HG03196 (cell line): ENCODE measurements around the gene FN3K.

Source experiments
- ATAC-seq: cut with Tn5 transposase; IDR thresholded peaks from one replicate; pipeline ENCODE4 v1.9.1; 2021; ENCODE audit not compliant: unreplicated experiment

The FN3K gene

DNA sequence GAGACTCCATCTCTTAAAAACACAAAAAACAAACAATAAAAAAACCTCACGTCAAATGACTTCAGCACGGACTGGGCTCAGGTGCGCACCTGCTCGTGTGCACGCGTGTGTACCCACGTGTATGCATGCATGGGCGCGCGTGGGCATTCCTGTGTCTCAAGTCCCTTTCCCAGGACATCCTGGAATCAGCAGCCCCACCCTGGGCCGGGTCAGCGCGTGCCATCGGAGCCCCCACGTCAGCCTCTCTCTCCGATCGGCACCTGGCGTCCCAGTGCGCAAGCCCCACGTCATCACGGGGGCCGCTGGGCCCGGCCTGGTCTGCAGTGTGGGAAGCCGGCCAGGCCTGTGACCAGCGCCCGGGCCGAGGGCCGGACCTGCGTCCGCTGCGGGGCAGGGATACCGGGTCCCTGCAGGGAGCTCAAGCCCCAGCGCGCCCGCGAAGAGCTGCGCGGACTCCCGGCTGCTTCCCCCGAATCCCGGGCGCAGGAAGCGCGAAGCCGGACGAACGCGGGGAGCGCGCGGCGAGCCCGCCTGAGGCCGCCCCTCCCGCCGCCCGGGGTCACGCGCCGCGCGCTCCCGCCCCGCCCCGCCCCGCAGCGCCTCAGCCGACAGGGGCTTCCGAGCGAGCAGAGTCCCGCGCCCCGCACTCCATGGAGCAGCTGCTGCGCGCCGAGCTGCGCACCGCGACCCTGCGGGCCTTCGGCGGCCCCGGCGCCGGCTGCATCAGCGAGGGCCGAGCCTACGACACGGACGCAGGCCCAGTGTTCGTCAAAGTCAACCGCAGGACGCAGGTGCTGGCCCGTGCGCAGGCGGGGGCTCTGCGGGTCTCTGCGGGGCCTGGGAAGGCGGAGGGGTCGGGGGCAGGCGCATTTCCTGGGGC is at the start of gene FN3K:
FN3K (plus strand) TSS at position 629 of the 880 bp plus-strand sequence; CDS start at position 651, 22 bp downstream.
- ATAC-seq = no peak

DNA sequence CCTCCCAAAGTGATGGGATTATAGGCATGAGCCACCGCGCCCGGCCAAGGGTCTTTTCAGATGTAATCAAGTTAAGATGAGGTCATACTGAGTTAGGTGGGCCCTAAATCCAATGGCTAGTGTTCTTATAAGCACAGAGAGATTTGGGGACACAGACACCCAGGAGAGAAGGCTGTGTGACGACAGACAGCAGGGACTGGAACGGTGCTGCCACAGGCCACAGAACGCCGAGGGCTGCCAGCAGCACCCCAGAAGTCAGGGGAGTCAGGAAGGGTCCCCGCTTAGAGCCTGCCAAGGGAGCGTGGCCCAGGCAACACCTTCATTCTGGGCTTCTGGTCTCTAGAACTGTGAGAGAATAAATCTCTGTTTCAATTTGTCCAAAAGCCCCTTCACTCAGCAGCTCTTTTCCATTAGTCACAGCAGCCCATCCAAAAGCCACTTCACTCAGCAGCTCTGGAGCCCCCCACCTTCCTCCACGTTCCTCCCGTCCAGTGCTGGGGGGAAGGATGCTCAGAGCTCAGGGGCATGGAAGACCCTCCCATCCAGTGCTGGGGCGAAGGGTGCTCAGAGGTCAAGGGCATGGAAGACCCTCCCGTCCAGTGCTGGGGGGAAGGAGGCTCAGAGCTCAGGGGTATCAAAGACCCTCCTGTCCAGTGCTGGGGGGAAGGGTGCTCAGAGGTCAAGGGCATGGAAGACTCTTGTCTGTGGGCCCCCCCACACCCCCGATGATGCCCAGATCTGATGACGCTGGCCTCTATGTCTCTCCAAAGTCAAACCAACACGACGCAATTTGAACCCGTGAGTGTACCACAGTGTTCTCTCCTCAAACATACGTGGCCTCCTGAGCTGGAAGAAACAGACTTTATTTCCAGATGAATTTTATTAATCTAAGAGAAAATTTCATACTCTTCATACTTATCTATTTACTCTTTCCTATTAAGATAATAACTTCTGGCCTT is 48.8 kb upstream of the FN3K start:
- no peak for ATAC-seq

DNA sequence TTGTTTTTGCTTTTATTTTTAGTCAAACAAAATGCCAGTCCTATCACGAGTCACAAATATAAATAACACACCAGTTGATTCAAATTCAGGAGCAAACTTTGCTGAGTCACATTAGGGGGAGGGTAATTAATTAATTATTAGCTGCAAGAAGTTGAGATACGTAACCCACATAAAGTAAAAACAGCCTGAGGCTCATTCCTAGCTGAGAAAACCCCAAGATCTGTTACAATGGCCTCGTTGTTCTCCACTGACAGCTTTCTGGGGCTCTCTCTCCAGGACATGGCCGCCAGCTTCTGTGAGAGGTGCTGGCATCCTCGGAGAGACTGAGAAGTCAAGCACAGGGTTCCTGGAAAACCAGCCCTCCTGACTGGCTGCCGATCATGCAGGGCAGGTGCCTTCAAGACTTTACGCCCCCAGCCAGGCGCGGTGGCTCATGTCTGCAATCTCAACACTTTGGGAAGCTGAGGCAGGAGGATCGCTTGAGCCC is 48.0 kb upstream of the FN3K start:
- ATAC-seq = no peak

DNA sequence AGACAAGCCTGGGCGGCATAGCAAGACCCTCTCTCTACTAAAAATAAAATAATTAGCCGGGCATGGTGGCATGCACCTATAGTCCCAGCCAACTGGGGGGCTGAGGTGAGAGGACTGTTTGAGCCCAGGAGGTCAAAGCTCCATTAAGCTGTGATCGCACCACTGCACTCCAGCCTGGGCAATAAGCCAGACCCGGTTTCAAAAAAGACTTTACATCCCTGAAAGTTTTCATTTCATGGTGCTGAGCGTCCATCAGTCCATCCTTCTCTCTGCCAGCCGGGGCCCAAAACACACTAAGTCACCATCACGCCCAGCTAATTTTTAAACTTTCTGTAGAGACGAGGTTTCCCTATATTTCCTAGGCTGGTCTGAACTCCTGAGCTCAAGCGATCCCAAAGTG is 47.5 kb upstream of the FN3K start:
- no peak for ATAC-seq

DNA sequence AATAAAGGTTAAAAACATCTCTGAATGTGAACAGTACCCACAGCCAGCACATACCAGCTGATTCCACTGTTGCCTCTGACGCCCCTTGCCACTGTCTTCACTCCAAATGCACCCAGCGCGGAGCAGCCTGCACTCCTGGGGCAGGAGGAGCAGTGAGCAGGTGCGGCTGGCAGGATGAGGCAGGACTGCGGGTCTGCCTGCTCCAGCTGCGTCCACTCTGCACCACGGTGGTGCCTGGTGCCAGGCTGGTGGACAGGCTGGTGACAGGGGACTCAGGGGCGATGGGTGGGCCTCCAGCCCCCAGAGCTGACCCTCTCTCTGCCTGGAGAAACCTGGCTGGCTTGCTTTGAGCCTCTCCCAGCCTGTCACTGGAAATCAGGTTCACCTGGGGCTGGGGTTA is 46.3 kb upstream of the FN3K start:
- no peak for ATAC-seq

DNA sequence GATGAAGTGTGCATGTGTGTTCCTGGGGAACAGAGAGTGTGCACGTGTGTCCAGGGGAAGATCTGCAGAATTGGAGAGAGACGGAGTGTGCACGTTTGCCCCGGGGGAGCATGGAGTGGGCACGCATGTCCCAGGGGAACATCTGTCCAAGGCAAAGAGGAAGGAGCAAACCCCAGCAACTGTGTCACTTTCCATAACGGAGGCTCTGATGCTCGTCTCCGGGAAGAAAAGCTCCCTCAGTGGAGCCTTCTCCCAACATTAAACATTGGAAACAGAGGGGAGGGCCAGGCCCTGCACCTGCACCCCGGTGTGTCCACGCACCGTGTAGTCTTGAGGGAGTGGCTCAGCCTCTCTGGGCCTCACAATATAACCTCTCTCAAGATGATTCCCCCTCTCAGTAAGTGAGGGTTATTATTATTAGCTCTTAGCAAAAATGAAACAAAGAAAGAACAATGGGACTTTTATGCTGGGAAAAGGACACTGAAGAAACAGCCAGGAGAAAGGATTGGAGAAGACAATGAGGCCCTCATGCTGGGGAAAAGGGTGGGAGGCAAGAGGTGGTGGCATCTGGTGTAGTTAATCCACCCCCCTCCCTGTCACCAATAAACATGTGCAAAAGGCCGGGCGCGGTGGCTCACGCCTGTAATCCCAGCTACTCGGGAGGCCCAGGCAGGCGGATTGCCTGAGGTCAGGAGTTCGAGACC is 44.5 kb upstream of the FN3K start:
- ATAC-seq = no peak

DNA sequence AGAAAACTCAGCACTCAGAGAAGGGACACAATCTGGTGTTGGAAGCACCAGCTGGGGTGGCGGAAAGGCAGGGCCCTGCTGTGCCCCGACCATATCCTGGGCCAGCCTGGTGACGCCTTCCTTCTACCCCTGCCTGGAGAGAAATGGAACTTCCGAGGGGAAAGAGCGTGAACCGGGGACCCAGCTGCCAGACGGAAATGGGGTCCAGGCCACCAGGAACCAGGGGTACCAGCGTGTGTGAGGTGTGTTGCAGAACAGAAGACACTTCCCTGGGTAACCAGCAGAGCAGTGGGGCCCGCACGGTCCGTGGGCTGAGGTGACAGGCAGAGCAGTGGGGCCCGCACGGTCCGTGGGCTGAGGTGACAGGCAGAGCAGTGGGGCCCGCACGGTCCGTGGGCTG is 43.7 kb upstream of the FN3K start:
- ATAC-seq = no peak

DNA sequence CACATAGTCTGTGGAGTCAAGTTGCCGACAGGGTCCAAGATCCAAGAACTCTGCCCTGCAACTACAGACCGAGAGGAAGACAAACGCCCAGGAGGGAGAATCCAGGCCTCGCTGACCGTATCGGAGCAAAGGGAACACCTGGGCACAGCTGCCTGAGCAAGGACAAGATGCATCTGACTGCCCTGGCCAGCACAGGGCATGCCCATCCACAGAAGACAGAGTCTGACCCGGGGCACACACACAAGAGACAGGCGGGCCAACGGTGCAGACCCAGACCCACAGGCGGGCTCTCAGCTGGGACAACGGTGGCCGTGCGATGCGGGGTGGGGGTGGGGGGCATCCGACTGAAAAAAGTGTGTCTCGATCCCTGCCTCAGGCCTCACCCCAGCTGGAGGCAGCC is 43.1 kb upstream of the FN3K start:
- ATAC-seq = no peak

DNA sequence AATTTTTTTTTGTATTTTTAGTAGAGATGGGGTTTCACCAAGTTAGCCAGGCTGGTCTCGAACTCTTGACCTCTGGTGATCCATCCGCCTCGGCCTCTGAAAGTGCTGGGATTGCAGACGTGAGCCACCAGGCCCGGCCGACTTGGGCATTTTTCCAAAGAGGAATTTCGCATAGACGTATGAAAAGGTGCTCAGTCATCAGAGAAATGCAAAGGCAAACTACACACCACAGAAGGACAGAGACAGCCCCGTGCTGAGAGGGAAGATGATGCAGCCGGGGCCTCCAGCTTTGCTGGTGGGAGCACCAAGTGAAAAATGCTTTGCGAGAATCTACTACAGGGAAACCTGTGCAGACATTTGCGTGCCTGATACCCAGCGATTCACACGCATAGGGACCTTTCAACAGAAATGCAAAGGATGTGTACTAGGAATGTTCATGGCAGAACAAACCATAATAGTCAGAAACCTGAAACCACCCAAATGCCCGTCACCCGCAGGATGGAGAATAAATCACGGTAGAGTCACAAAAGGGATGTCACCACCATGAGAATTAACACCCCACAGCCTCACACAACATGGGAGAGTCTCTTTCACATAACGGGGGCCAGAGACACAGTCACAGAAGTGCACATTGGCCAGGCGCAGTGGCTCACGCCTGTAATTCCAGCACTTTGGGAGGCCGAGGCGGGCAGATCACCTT is 42.1 kb upstream of the FN3K start:
- no peak for ATAC-seq

DNA sequence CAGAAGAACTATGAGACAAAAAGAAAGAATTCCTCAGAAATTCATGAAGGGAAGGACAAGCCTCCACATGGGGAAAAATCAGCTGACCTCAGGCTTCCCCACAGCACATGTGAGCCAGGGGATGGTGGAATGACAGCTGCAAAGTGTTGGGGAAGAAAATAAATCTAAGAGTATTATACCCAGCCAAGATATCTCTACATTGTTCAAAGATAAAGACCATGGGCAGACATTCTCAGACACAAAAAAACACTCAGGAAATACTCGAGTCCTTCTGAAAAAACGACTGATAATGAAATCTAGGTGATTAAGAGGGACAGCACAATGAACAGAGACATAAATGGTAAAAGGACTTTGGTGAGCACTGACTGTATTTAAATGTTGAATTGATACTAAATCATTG is 40.8 kb upstream of the FN3K start:
- ATAC-seq = no peak

DNA sequence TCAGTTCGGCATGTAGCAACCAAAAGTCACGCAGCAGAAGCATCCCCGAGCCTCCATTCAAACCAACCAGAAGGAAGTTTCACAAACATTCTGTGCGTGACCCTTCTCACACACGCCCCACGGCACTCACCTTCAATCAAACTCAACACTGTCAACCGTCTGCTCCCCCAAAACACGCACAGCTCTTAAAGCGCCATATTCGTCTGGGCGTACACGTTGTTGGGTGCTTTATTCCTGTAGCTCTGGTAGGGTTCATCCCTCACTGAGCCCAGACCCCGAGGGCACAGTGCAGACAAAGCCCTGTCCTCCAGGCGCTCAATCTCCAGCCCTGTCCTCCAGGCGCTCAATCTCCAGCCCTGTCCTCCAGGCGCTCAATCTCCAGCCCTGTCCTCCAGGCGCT is 39.2 kb upstream of the FN3K start:
- no peak for ATAC-seq

DNA sequence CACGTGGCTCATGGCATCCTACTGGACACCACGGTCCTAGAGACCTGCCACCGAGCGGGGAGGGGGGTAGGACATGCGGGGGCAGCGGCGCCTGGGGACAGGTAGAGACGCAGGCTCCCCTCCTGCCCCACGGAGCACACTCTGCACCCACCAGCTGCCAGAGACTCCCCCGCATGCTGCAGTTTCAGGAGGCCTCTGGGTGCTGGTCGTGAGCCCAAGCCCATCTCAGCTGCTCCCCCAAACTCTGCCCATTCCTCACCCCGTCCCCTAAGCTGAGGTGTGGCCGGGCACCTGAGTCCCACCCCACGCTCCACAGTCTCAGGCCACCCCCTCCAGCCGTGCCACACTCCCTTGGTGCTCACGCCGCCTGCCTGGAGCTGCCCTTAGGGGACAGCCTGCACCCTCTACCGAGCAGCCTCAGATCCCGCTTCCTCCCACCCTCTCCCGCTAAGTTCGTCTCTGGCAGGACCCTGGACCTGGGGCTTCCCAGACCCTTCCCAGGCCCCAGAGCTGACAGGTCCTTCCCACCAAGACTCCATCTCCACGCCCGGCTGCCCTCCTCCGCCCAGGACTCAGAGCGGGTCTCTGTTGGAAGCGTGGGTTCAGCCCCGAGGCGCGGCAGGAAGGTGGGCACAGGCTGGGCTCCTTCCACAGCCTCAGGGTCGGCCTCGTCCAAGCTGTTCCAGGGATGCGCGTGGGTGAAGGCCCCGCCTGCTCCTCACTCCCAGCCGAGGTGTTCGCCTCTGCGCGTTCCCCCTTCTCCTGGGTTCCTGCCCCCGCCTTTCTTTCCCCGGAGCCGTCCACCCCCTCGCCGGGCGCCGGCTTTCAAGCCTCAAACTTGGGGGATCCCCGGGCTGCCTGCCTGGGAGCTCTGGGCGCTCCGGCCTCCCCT is 38.3 kb upstream of the FN3K start:
- ATAC-seq = no peak

DNA sequence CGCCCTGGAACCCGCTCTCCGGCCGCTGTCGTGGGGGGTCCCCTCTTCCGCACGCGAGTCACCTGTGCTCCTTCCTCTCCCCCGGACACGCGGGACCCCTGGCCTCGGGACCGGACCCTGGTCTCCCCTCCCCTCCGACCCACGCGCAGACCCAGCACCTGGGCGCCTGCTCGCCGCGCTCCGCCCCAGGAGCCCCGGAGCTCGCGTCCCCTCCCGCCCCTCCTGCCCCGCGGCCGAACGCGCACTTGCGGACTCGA is 37.7 kb upstream of the FN3K start:
- peak; percentile 7 for ATAC-seq

DNA sequence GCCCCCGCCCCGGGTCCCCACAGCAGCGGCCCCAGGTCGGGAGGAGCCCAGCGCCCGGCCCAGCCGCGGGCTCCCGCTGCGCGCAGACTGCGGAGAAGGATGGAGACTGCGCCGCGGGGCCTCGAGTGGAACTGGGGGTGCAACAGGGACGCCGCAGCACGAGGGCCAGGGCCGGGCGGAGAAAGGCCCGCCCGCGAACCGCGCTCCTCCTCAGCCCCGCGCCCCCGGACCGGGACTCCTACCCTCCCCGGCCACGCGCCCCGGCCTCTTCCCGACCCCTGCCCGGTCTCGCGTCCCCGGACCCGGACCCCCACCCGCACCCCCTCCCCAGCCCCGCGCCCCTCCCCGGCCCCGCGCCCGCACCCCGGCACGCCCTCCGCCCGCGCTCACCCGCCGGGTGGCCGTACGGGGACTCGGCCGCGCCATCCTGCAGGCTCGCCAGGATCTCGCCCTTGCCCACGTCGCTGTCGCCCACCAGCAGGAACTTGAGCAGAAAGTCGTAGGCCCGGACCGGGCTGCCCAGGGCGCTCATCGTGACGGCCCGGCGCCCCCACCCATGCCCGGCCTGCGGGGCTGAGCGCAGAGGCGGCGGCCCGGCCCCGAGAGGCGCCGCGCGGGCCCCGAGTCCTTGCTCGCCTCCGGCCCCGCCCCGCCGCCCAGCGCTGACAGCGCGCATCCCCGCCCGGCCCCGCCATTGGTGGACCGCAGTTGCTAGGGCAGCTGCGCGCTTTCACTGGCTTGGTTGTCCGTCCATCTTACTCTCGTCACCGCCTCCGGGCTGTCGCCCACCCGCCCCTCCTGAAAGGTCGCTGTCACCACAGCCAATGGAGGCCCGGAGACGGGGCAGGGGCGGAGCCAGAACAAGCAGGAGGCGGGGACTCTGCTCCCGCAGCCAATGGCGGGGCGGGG is 37.1 kb upstream of the FN3K start, which contains the start of gene RAB40B:
RAB40B (minus strand) TSS at position 634 of the 909 bp plus-strand sequence; CDS start at position 532, 102 bp downstream.
- ATAC-seq = peak; percentile 94

DNA sequence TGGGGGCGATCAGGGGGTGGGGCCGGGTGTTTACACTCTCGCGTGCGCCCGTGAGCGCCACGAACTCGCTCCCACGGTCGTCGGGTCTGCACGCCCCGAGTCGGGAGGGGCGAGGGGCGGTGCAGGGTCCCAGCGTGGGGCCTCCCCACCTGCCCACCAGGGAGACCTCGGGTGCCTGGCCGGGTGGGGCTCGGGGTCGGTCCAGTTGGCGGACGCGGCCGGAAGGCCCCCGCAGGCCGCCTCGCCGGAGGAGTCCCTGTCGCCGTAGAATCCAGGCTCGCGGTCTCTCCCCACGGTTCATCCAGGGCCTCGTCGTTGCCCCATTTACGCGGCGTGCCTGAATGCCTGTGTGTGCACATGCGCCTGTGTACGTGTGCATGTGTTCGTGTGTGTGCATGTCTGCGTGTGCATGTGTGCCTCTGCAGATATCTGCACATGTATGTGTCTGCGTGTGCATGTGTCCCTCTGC is 36.4 kb upstream of the FN3K start:
- peak; percentile 16 for ATAC-seq

DNA sequence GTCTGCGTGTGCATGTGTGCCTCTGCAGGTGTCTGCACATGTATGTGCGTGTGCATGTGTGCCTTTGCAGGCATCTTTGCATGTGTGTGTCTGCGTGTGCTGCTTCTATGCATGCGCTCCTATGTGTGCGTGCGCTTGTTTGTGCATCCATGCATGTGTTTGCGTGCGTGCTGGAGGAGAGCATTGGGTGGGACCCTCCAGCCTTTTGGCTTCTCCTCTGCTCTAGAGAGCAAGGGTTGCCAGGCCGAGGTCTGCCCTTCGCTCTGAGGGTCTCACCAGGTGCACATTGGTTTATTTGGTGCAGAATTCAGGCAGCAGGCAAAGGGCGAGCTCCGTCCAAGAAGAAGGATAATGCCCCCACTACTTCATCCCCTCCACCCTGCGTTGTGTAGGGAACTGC is 35.9 kb upstream of the FN3K start:
- no peak for ATAC-seq

DNA sequence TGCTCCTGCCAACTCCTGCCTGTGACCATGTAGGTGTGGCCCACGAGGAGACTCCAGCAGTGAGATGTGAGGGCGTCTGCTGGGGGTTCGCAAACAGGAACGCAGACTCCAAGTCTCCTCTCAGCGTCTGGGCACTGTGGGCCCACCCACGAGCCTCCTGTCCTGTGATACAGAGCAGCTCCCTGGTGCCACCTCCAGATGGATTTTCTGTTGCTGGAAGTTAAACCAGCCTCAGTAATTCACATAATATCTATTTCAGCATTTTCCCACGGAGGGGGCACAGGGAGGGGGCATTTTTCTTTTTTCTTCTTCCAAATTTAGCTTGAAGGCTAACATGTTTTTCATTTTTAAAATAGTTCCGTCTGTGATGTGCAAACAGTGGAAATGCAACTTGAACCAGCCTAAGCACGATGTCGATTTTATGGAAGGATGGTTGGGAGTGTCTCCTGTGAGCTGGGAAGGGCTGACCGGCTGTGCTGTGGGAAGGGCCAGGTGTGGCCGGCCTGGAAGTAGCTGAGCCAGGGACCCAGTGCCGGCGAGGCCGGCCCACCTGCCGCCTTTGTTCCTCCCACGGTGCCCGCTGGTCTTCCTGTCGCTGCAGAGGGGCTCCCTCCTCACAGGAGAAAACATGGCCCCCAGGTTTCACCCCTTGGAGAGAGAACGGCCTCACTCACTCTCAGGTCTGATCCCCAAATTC is 33.0 kb upstream of the FN3K start:
- ATAC-seq = no peak
